ENCODE results near the gene CYP19A1.

Gene CYP19A1

DNA sequence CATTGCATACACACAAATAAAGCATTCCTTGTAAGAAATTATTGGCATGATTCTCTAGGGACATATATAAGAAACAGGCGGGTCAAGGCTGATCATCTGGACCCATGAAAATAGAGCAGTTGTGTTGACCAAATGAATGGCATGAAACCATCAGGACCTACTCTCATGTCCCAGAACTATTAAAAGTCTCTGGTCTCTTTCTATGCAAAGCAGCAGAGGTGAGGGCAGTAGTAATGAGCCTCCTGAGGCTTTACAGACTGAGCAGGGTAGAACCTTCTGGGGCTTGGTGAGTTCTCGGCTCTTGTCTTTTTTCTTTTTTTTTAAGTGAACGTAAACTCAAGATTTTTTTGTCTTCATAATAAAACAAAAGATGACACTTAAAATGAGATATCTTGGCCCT, 12.3 kb upstream of the CYP19A1 start:
- H3K4me3 ChIP-seq (ENCODE audit: low read depth, low read length), result no peak overlapping the region
- DNase-seq (ENCODE audit: low read depth), result no peak
- no peak for TF ChIP-seq CTCF (conservative IDR thresholded peaks at IDR 0.05; ENCODE audit: low read depth, low read length)

- peak; percentile 24 for DNase-seq (ENCODE audit: low read depth)
- TF ChIP-seq CTCF (conservative IDR thresholded peaks at IDR 0.05; ENCODE audit: low read depth, low read length), result no peak
- no peak overlapping the region for H3K4me3 ChIP-seq (ENCODE audit: low read depth, low read length)
These were observed 10.9 kb upstream of the CYP19A1 start for GRCh38 chr15:51349156-51349844.

- H3K4me3 ChIP-seq (ENCODE audit: low read depth, low read length), result no peak overlapping the region
- DNase-seq (ENCODE audit: low read depth), result no peak
- TF ChIP-seq CTCF (conservative IDR thresholded peaks at IDR 0.05; ENCODE audit: low read depth, low read length), result no peak
These were observed 10.3 kb upstream of the CYP19A1 start for GRCh38 chr15:51348688-51349087.

- DNase-seq (ENCODE audit: low read depth), result no peak
- H3K4me3 ChIP-seq (ENCODE audit: low read depth, low read length), result no peak overlapping the region
- no peak for TF ChIP-seq CTCF (conservative IDR thresholded peaks at IDR 0.05; ENCODE audit: low read depth, low read length)
These were observed 7.7 kb upstream of the CYP19A1 start for GRCh38 chr15:51346136-51346535.

DNA sequence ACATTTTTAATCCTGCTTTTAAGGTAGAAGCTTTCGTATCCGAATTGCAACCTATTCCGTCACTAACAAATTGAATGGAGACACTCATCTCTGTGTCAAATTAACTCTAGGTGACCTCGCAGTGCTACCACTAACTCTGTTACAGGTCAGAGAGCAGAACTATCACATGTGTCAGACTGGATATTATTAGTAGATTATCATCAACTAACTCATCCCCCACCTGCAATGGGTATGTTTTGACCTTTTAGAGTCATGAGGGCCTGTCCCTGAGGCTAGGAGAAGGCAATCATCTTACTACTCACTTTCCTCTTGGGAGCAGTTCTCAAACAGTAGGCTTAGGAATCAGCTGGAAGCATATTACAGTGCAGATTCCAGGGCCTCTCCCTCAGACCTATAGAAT, 5.1 kb upstream of the CYP19A1 start:
- H3K4me3 ChIP-seq (ENCODE audit: low read depth, low read length), result no peak overlapping the region
- TF ChIP-seq CTCF (conservative IDR thresholded peaks at IDR 0.05; ENCODE audit: low read depth, low read length), result no peak
- DNase-seq (ENCODE audit: low read depth), result no peak

DNA sequence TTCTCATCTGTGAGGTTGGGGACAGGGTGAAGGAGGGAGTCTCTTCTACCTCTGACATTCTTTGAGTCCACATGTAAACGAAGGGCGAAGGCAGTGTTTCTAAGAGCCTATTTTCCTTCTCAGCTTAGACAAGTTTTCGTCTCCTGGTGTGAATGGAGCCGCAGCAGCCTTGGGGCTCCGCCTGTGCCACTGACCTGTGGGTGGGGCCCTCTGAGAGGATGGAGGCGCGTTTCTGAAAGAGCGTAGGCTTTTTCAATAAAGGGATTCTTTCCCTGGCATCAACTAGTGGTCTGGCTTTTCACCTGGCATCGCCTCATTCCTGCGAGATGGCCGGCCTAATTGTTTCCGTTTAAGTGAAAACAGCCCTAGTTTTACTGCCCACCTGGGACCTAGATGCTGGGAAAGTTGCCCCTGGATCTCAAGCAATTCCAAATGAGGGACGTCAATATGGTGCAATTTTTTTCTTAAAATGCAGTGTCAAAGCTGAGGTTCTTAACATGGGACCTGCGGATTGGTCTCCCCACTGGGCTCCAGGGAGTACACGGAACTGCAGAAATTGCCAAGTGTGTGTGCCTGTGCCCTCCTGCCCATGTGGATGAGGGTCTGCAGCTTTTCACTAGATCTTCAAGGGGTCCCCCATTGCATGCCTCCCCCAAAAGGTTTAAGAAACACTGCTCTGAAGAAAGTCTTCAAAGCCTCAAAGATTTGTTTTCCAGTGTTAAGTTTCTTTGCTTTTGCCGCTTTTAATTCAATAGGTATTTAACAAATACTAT, 4.0 kb upstream of the CYP19A1 start:
- H3K4me3 ChIP-seq (ENCODE audit: low read depth, low read length), result peak overlapping the region; percentile 45
- TF ChIP-seq CTCF (conservative IDR thresholded peaks at IDR 0.05; ENCODE audit: low read depth, low read length), result no peak
- DNase-seq (ENCODE audit: low read depth), result no peak
